SIG-M5 (cell line): ENCODE results near the gene COA3.
"Not testable (repeated sequence)": the region's sequence is repeated elsewhere in the genome, so short reads cannot be mapped to it uniquely, and the experiment has no call there.

Source experiments
- DNase-seq: peaks from one replicate; lab custom pipeline; 2025; lab: John Stamatoyannopoulos, UW

COA3 gene

DNA sequence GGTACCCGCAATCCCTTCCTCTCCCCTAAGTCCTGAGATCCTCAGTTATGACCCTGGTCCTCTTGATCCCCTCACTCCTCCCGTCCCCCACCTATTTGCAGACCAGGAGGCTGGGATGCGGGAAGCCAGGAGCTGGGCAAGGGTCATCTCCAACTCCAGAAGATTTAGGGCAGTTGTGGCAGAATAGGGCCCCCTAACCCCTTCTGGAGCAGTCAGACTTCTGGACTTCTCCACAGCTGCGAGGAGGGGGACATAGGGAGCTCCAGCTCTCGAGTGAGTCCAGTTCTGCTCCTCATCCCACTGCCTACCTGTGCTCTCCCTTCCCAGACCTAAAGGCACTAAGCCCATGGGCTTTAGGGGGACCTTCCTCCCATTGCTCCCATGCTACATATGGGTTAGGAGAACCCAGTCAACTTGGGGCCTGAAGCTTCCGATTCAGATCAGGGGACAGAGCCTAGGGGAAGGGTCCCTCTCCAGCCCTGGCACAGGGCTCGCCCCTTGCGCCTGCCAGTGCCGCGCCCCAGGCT, 16.8 kb downstream of the COA3 start:
- no peak for DNase-seq

GRCh38 chr17:42780851-42781638, 17.5 kb downstream of the COA3 start:
- DNase-seq = no peak

- DNase-seq = no peak
Observed at GRCh38 chr17:42779936-42780850, 18.3 kb downstream of the COA3 start, which contains the start of gene WNK4. WNK4 (plus strand) TSS chr17:42780610; CDS start chr17:42780699, 89 bp downstream.

- no peak for DNase-seq
Observed at GRCh38 chr17:42779304-42779935, 19.1 kb downstream of the COA3 start.

GRCh38 chr17:42778570-42778969, 19.9 kb downstream of the COA3 start:
- no peak for DNase-seq

DNA sequence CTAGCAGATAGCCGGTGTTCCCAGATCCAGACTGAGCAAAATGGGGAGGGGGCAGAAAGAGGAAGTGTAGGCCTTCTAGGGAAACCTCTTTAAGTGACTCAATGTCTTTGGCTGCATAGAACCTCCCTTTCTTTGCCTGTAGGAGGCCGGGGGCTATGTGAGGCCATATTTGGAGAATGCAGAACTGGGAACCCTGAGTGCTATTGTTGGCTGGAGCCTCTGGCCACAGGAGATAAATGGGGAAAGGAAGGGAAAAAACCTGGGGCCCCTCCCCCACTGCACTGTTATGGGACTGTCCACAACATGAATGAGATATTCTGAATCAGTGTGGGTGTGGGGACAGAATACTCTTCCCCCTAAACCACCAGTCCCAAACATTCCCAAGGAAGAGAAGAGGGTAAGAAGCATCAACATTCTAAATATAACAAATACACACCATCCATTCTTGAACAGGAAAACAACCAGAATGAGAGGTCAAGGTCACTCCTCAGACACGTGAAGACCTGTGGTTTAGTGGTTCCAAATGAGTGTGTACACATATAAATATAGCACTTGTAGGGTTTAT, 22.9 kb downstream of the COA3 start:
- DNase-seq = peak; percentile 67

DNA sequence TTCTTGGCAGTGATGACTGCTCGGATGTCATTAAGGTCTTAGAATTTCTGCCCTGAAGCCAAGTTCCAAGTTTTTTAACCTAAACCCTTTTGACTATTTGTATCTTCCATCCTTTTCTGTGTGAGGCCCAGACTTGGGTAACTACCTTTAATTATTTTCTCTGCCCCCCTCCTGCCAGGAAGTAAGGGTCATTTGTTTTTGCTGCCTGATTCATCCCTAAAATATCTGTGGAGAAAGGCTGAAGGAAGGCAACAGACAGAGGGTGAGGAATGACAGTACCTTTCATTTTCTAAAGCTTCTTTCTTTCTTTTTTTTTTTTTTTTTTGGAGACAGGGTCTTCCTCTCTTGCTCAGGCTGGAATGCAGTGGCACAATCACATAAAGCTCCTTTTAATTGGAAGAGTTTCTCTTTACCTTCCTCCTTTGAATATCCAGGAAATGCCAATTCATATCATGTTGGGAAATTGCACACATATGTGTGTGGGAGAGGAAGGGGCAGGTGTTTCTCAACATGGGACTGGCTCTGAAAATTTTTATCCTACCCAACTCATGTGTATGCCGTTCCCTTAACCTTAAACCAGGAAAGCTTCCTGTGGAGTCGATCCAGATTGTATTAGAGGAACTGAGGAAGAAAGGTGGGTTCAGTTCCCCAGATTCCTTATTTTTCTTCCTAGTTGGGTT, 24.3 kb downstream of the COA3 start:
- DNase-seq = no peak

- DNase-seq = peak; percentile 16
Observed at GRCh38 chr17:42773290-42774035, 25.0 kb downstream of the COA3 start, which contains the start of gene VPS25. VPS25 (plus strand) TSS chr17:42773449; CDS start chr17:42773476, 27 bp downstream.

DNA sequence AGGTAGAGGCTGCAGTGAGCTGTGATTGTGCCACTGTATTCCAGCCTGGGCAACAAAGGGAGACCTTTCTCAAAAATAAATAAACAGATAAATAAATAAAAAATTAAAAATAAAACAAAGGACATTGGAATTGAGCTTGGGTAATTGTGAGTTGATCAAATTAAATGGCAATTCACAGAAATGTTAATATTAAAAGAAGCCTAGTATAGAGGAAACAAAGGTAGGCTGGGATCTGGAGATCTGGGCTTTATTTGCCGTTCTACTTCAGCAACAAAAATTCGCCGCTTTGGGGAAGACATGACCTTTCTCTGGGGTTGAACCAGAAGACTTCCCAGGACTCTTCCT, 25.6 kb downstream of the COA3 start:
- no peak for DNase-seq

- DNase-seq = not testable (repeated sequence)
Observed at GRCh38 chr17:42769964-42770363, 28.5 kb downstream of the COA3 start.

DNA sequence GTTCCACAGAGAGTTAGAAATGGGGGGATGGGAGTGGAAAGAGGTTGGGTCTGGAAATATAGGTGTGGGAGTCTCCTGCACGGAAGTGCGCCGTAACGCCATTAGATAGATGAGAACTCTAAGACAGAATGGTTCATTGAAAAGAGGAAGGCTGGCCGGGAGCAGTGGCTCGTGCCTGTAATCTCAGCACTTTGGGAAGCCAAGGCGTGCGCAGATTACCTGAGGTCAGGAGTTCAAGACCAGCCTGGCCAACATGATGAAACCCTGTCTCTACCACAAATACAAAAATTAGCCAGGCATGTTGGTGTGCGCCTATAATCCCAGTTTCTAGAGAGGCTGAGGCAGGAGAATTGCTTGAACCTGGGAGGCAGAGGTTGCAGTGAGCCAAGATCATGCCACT, 30.5 kb downstream of the COA3 start:
- DNase-seq = not testable (repeated sequence)

DNA sequence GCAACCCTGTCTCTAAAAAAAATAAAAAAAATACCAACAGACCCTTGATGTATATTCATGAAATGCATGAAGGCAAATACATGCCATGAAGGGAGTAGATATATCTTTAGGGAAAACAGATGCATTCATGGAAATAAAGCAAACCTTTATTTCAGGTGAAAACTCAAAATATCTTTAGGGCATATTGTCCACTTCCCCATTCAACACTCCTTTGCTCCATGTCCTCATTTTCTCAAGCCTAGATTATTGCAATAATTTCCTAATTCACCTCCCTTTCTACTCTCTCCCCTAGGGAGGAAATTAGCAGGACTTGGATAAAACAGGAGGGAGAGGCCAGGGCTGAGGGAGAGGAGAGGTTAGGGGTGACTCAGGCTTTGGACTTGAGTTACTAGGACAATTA, 31.0 kb downstream of the COA3 start:
- no peak for DNase-seq

DNA sequence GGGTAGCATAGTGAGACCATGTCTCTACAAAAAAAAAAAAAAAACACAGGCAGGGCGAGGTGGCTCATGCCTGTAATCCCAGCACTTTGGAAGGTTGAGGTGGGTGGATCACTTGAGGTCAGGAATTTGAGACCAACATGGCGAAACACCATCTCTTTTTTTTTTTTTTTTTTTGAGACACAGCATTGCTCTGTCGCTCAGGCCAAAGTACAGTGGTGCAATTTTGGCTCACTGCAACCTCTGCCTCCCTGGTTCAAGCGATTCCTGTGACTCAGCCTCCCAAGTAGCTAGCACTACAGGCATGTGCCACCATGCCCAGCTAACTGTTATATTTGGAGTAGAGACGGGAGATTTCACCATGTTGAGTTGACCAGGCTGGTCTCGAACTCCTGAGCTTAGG, 32.4 kb downstream of the COA3 start:
- DNase-seq = no peak

DNA sequence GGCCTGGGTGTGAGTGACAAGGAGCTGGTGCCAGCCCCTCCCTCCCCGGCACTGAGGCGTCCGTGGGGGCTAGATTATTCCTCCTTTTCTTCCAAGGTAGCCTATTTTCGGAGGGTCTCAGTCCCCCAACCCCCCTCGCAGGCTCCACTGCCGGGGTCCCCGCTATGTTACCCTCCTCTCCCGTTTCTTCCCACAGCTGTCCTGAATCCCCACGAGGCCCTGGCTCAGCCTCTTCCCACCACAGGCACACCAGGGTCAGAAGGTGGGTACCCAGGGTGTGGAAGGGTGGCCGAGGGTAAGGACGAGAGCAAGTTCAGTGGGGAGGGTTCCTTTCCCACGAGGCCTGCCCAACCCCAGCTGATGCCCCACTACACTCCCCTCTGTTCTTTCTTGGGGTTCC, 36.9 kb downstream of the COA3 start:
- DNase-seq = no peak

DNA sequence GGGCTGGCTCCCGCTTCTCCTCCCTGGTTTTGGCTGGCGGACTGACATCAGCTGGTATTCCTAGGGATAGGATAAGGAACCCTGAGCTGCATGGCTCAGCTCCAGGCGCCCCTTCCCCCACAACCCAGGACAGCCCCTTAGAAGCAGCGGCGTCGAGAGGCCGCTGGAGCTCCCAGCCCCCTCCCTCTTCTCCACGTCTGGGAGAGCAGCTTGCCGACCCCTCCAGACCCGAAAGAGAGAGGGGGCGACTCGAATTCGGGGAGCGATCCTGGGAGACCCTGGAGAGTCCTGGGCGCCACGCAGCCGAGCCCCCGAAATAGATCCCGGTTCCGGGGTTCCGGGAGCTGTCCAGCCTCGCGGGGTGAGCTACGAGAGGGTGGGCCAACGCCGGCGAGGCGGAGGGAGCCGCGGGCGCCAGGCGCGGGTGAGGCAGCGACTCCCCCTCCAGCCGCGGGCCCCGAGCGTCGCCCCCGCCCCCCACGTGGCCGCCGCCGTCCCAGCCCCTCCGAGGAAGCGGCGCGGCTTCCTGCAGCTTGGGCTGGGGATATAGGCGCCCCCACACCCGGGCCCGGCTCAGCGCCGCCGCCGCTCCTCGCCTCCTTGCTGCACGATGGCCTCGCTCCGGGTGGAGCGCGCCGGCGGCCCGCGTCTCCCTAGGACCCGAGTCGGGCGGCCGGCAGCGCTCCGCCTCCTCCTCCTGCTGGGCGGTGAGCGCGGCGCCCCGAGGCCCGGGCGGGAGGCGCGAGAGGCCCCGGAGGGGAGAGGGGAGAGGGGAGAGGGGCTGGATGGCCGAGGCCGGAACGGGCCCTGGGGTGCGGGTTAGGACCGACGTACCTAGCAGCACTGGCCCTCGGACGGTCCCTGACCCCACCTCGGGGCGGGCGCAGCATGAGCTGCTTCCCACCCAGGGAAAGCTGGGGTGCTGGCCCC, 37.6 kb downstream of the COA3 start, which contains the start of gene RAMP2:
RAMP2 (plus strand) TSS at position 576 of the 930 bp plus-strand sequence; CDS start at position 611, 35 bp downstream.
- DNase-seq = no peak

GRCh38 chr17:42759982-42760651, 38.4 kb downstream of the COA3 start:
- no peak for DNase-seq

- DNase-seq = no peak
Observed at GRCh38 chr17:42754782-42755181, 43.7 kb downstream of the COA3 start.

- no peak for DNase-seq
Observed at GRCh38 chr17:42751628-42752027, 46.9 kb downstream of the COA3 start.
